H1 (cell line): Measurements from ENCODE around the gene TXNIP. TPM values are rescaled to one million over a fixed set of nuclear protein-coding genes. Genes with fewer than 3 reads are reported as not detected.

Experiments
- CBX5 ChIP-seq: fragments of 300-800, 300-1000 bp; sonication (generic); IDR thresholded peaks from 2 replicates; pipeline ENCODE4 v1.7.1; 2016; ENCODE audit warnings: antibody characterized with exemption, low read length, low read depth
- CHD2 ChIP-seq: IDR thresholded peaks from 2 replicates; pipeline ENCODE4 v1.6.1; 2012; ENCODE audit warnings: low read length, improper control_type of control experiment
- CTCF ChIP-seq, 3 experiments: IDR thresholded peaks; 1 replicate in 2 of 3; 2 replicates in 1 of 3; pipeline versions ENCODE4 v1.5.1 to v1.6.1; 2011; ENCODE audit warnings: low read length in 3 of 3, mild to moderate bottlenecking in 3 of 3, inconsistent platforms in 2 of 3, low read depth in 1 of 3, moderate library complexity in 1 of 3; ENCODE audit not compliant: insufficient read depth in 1 of 3; ENCODE audit errors: control extremely low read depth in 1 of 3
- EZH2 ChIP-seq: fragments of 200-600 bp; sonication (generic); IDR thresholded peaks from 2 replicates; pipeline ENCODE4 v1.7.1; 2012; ENCODE audit warnings: low read depth, mild to moderate bottlenecking, moderate library complexity, low read length, inconsistent platforms; ENCODE audit not compliant: severe bottlenecking
- HDAC6 ChIP-seq: IDR thresholded peaks from one replicate; pipeline ENCODE4 v1.7.1; 2012; ENCODE audit warnings: low read depth, mild to moderate bottlenecking, inconsistent platforms, low read length, moderate library complexity
- JUND ChIP-seq: IDR thresholded peaks from 2 replicates; pipeline ENCODE4 v1.6.1; 2011; ENCODE audit warnings: mild to moderate bottlenecking, improper control_type of control experiment, low read length
- KDM4A ChIP-seq: IDR thresholded peaks from one replicate; pipeline ENCODE4 v1.7.1; 2012; ENCODE audit warnings: low read depth, mild to moderate bottlenecking, moderate library complexity, low read length, inconsistent platforms; ENCODE audit not compliant: severe bottlenecking
- PHF8 ChIP-seq: fragments of 200-600 bp; sonication (generic); conservative IDR thresholded peaks from 2 replicates; pipeline ENCODE4 v1.7.1; 2012; ENCODE audit warnings: low read depth, mild to moderate bottlenecking, inconsistent platforms, low read length, moderate library complexity
- POLR2A ChIP-seq, 2 experiments: IDR thresholded peaks; 1 replicate in 1 of 2; 2 replicates in 1 of 2; pipeline ENCODE4 v1.6.1; 2011; ENCODE audit warnings: low read depth in 2 of 2, low read length in 2 of 2, mild to moderate bottlenecking in 2 of 2; ENCODE audit errors: control extremely low read depth in 1 of 2
- RBBP5 ChIP-seq: IDR thresholded peaks from 2 replicates; pipeline ENCODE4 v1.7.1; 2012; ENCODE audit warnings: low read depth, mild to moderate bottlenecking, inconsistent platforms, low read length, moderate library complexity, borderline replicate concordance
- RFX5 ChIP-seq: IDR thresholded peaks from 2 replicates; pipeline ENCODE4 v1.6.1; 2011; ENCODE audit warnings: low read depth, low read length, improper control_type of control experiment, borderline replicate concordance
- RNF2 ChIP-seq: fragments of 200-900, 300-1000 bp; sonication (generic); IDR thresholded peaks from 2 replicates; pipeline ENCODE4 v1.7.1; 2016; ENCODE audit warnings: borderline replicate concordance, low read depth, mild to moderate bottlenecking, antibody characterized with exemption, low read length; ENCODE audit not compliant: poor library complexity, severe bottlenecking; ENCODE audit errors: missing control alignments
- SAP30 ChIP-seq: fragments of 300-600 bp; sonication (generic); IDR thresholded peaks from 2 replicates; pipeline ENCODE4 v1.7.1; 2012; ENCODE audit warnings: low read length, moderate library complexity, mild to moderate bottlenecking, inconsistent platforms; ENCODE audit not compliant: insufficient read depth, insufficient replicate concordance
- SIN3A ChIP-seq, 2 experiments: IDR thresholded peaks in 1 of 2; conservative IDR thresholded peaks in 1 of 2; 2 replicates each; pipeline ENCODE4 v1.6.1; 2011 to 2012; ENCODE audit warnings: low read length in 2 of 2, improper control_type of control experiment in 1 of 2, low read depth in 1 of 2, mild to moderate bottlenecking in 1 of 2
- SP1 ChIP-seq: IDR thresholded peaks from 2 replicates; pipeline ENCODE4 v1.6.1; 2011; ENCODE audit warnings: low read depth, low read length
- SP2 ChIP-seq: IDR thresholded peaks from 2 replicates; pipeline ENCODE4 v1.6.1; 2012; ENCODE audit warnings: mild to moderate bottlenecking, low read length, inconsistent platforms
- SP4 ChIP-seq: IDR thresholded peaks from 2 replicates; pipeline ENCODE4 v1.6.1; 2012; ENCODE audit warnings: low read length, inconsistent platforms
- TAF1 ChIP-seq: IDR thresholded peaks from 2 replicates; pipeline ENCODE4 v1.6.1; 2011; ENCODE audit warnings: mild to moderate bottlenecking, low read depth, low read length
- TBP ChIP-seq: IDR thresholded peaks from 2 replicates; pipeline ENCODE4 v1.6.1; 2011; ENCODE audit warnings: low read depth, low read length, improper control_type of control experiment
- TCF12 ChIP-seq: IDR thresholded peaks from 2 replicates; pipeline ENCODE4 v1.6.1; 2011; ENCODE audit warnings: low read depth, mild to moderate bottlenecking, low read length
- TEAD4 ChIP-seq: IDR thresholded peaks from 2 replicates; pipeline ENCODE4 v1.6.1; 2012; ENCODE audit warnings: low read depth, low read length, inconsistent platforms, mixed read lengths
- YY1 ChIP-seq: IDR thresholded peaks from 2 replicates; pipeline ENCODE4 v1.6.1; 2011; ENCODE audit warnings: low read depth, mild to moderate bottlenecking, low read length
- polyA plus RNA-seq, 7 experiments: library from polyadenylated mRNA; depleted of rRNA in 3 of 7; stranded (reverse) in 5 of 7; unstranded in 2 of 7; fragments of >200 nt in 5 of 7; fragments of 200-250 nt in 2 of 7; gene quantifications; 1 replicate in 5 of 7; 2 replicates in 1 of 7; 4 replicates in 1 of 7; pipeline versions ENCODE4 v1.2.1 to v1.2.3, GENCODE V29; 2011 to 2013; ENCODE audit warnings: missing spikeins in 2 of 7, mixed read lengths in 2 of 7
- total RNA-seq: library from RNA; stranded (reverse); fragmentation: NEBNext Ultra II Directional; extraction: Animal tissue kit (Norgen Biotek cat#: 25700); gene quantifications from 2 replicates; pipeline ENCODE4 v1.2.1, GENCODE V29; 2021

TXNIP gene
- total and polyA plus RNA-seq, 2 of the 8 experiments (the other 6 are each of a cell fraction or from before 2014, with no cell fraction given), result 12.3 to 56.8 TPM

DNA sequence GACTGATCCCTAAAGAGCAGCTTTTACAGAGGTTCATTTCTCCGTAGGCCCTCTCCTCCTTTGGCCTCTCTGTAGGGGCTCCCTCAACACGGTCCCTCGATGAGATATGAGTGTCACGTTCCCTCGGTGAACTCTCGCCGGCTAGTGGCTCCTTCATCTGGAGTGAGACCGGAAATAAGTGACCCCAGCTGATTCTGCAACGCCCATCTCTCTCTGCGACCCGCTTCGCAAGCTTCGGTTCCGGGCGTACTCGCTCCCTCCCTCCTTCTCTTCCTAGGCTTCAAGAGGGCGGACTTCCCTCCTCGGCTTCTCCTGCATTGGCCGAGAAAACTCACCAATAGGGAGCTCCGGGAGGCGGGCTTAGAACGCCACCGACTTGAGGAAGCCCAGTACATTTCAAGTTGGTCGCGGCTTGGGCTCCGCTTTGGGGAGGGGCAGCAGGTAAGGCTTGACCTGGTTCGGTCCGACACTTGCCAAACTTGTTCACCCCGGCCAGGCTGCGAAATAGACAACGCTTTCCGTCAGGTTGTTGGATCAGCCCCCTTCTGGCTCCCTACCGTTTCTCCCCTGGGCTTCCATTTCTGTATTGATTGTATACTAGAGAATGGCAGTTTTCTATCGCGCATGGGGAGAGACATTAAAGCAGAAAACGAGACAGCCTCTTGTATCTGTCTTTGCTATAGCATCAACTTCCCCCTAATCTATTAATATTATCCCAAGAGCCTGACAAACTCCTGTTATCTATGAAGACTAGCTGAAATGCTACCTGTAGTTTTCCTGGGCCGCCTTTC, 31.9 kb downstream of the TXNIP start, which contains the start of the genes ANKRD34A and POLR3GL (continued):
- TF ChIP-seq RBBP5 (no peak), TCF12 (no peak), SP4 (no peak), SP2 (no peak; the same call in 1 of the 2 replicates), TBP (peak; percentile 64; the same call in 1 of the 2 replicates), SAP30 (no peak), RFX5 (no peak), TAF1 (peak; percentile 62; the same call in 1 of the 2 replicates), HDAC6 (no peak), SP1 (peak; percentile 70), SIN3A (conservative IDR thresholded peaks at IDR 0.05 in 1 of 2, IDR thresholded peaks at IDR 0.05 in 1 of 2; ENCODE audit: low read depth in 1 of 2, low read length in 2 of 2) (peak; percentile 19 to 56; a peak in 2 of 4 replicates), POLR2A (IDR thresholded peaks at IDR 0.05; ENCODE audit: control extremely low read depth in 1 of 2, low read depth in 2 of 2, low read length in 2 of 2) (peak in 1 of 2 experiments; percentile 75; a peak in 2 of 3 replicates), PHF8 (0 out of 2 replicates have a peak, but pooled peaks have one; percentile 43), JUND (no peak), RNF2 (no peak), TEAD4 (no peak), YY1 (no peak), CTCF (IDR thresholded peaks at IDR 0.05; ENCODE audit: control extremely low read depth in 1 of 3, insufficient read depth in 1 of 3, low read depth in 1 of 3, low read length in 3 of 3) (no peak), KDM4A (peak; percentile 64), CBX5 (no peak), EZH2 (no peak), CHD2 (0 out of 2 replicates have a peak, but pooled peaks have one; percentile 27)
